ENCODE data around the gene DDX10. TPM values are rescaled to one million over a fixed set of nuclear protein-coding genes. Genes with fewer than 3 reads are reported as not detected.

The DDX10 gene
- total and polyA plus RNA-seq, 9 of the 15 experiments (the other 6 are each of a cell fraction or from before 2014, with no cell fraction given) = 33.9 to 94.6 (median 50.7) TPM

- TF ChIP-seq CLOCK (CRISPR knock-in tag; IDR thresholded peaks at IDR 0.05; ENCODE audit: borderline replicate concordance) (no peak), SMAD1 (IDR thresholded peaks at IDR 0.05; ENCODE audit: low read depth, low read length, partially characterized antibody) (no peak), KLF6 (CRISPR knock-in tag; IDR thresholded peaks at IDR 0.05; ENCODE audit: borderline replicate concordance) (no peak), SMARCE1 (IDR thresholded peaks at IDR 0.05) (no peak), BRD9 (IDR thresholded peaks at IDR 0.05; ENCODE audit: low read depth, partially characterized antibody) (no peak)
These were observed 17.5 kb upstream of the DDX10 start (continued) for GRCh38 chr11:108647387-108647700.

- BruUV-seq (replicated peaks) = no TSS peak
- TF ChIP-seq POLR2AphosphoS5 (IDR thresholded peaks at IDR 0.05; ENCODE audit: control insufficient read depth, insufficient read depth, low read depth, low read length) (no peak), PML (IDR thresholded peaks at IDR 0.05; ENCODE audit: low read length) (no peak), CREB1 (IDR thresholded peaks at IDR 0.05) (no peak), CREB1 (CRISPR knock-in tag; IDR thresholded peaks at IDR 0.05) (0 out of 2 replicates have a peak, but pooled peaks have one; percentile 24), TEAD4 (IDR thresholded peaks at IDR 0.05; ENCODE audit: low read length) (peak; percentile 15; the same call in 1 of the 2 replicates), TEAD4 (CRISPR knock-in tag; IDR thresholded peaks at IDR 0.05; ENCODE audit: borderline replicate concordance) (no peak), MAFF (IDR thresholded peaks at IDR 0.05; ENCODE audit: low read length) (no peak), MCM7 (IDR thresholded peaks at IDR 0.05) (no peak), ZNF695 (CRISPR knock-in tag; IDR thresholded peaks at IDR 0.05) (no peak), RAD21 (CRISPR knock-in tag; conservative IDR thresholded peaks at IDR 0.05 in 1 of 2, IDR thresholded peaks at IDR 0.05 in 1 of 2) (peak; percentile 97 to 99)
These were observed 17.0 kb upstream of the DDX10 start for GRCh38 chr11:108647701-108648527.

More at GRCh38 chr11:108647701-108648527, 17.0 kb upstream of the DDX10 start:
- H3K4me3 ChIP-seq = no peak overlapping the region
- no peak overlapping the region for H3K27ac ChIP-seq (ENCODE audit: extremely low read depth, low read depth, low read length)
- H3K27me3 ChIP-seq (ENCODE audit: control insufficient read depth in 2 of 2, insufficient read depth in 2 of 2, low read length in 2 of 2) = no peaks in the 10 kb centered on the region
- ChIA-PET CTCF (ENCODE audit: low intra/inter-chr PET ratio) (interaction anchor here (0.5 to 2.6 kb wide), 6 partner anchors 60 to 639 kb away, joined by 3 to 9 read pairs (median 4); partner anchors contain the start of gene ACAT1), POLR2A (interaction anchor here (0.6 kb wide), 2 partner anchors 148 to 1114 kb away, joined by 3 to 6 read pairs; no protein-coding TSS in a partner anchor)
- in situ Hi-C loops (cut with MboI) = loop anchor here (10.0 kb wide), 1 partner anchor 233 kb away; no protein-coding TSS in a partner anchor
- H3K36me3 ChIP-seq (ENCODE audit: control insufficient read depth, insufficient read depth, low read length) = no peaks in the 10 kb centered on the region
- WGBS (ENCODE audit: insufficient coverage, low coverage, missing lambda C conversion rate) = 53% methylated on average over 9 of the region's 9 CpGs
- H4K20me1 ChIP-seq (replicated peaks; ENCODE audit: control insufficient read depth, insufficient read depth, low read length) = no peaks in the 10 kb centered on the region
- H3K9ac ChIP-seq (ENCODE audit: insufficient read depth in 1 of 2, low read depth in 2 of 2, low read length in 2 of 2) = peak overlapping the region in 1 of 2 experiments; percentile 32; a peak in 1 of 4 replicates
- no peaks in the 10 kb centered on the region for H3K79me2 ChIP-seq (ENCODE audit: control insufficient read depth, insufficient read depth, low read length)
- FAIRE-seq (peak; percentile 93), DNase-seq (ENCODE audit: extremely low read depth in 1 of 4, low spot score in 3 of 4) (peak; percentile 32 to 81 (median 46)), ATAC-seq (peak; percentile 99)
- H3K9me1 ChIP-seq (ENCODE audit: control insufficient read depth, insufficient read depth, low read length) = no peaks in the 10 kb centered on the region
- H3K9me3 ChIP-seq (replicated peaks; ENCODE audit: control insufficient read depth, insufficient read depth, low read depth, low read length) = no peaks in the 10 kb centered on the region
- H2AFZ ChIP-seq (ENCODE audit: low read depth, low read length) = peak overlapping the region; percentile 32
- no peak overlapping the region for H3K4me2 ChIP-seq (ENCODE audit: insufficient read depth, low read length)
- intact Hi-C loops (cut with micrococcal nuclease) = loop anchor here (1.0 to 10.0 kb wide), 7 partner anchors 60 to 641 kb away; partner anchors contain the start of genes ATM, CUL5 and POGLUT3
- peaks cover 0 to 2% of the 10 kb centered on the region in 2 experiments; a peak in 2 of 5 replicates for H3K4me1 ChIP-seq (replicated peaks in 1 of 2; ENCODE audit: control insufficient read depth in 2 of 2, insufficient read depth in 2 of 2, low read length in 2 of 2)
